ENCODE data around the gene WDR18. TPM values are rescaled to one million over a fixed set of nuclear protein-coding genes. Genes with fewer than 3 reads are reported as not detected.

The WDR18 gene
- total and polyA plus RNA-seq, 12 donors: 5.4 to 140 (median 53.8) TPM

DNA sequence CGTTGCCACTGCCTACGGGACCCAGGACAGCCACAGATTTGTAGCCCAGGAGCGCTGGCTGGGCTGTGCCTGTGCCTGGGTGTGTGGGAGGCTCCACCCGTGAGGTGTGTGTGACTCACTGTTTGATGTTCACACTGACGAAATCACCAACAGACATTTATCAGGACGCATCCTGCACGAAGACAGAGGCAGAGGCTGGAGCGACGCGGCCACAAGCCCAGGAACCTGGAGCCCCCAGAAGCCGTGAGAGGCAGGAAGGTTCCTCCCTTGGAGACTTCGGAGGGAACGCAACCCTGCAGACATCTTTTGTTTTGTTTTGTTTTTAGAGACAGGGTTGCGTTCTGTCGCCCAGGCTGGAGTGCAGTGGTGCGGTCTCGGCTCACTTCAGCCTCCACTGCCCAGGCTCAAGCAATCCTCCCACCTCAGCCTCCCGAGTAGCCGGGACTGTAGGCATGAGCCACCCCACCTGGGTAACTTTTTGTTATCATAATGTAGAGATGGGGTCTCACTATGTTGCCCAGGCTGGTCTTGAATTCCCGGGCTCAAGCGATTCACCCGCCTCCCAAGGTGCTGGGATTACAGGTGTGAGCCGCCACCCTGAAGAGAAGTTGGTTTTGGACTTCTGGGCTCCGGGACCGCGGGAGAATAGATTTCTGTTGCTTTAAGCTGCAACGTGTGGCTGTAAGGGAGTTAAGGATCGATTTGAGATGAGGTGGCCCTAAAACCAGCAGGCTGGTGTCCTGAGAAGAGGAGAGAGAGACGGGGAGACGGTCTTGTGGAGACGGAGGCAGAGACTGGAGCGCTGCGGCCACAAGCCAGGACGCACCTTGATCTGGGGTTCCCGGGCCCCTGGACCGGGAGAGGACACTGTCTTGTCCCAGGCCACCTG is 24.9 kb upstream of the WDR18 start:
- Histone ChIP-seq H3K27me3 (no peaks in the 10 kb centered on the region), H3K27ac (no peak overlapping the region), H3K36me3 (replicated peaks in 1 of 2) (no peaks in the 10 kb centered on the region), H3K4me3 (no peak overlapping the region), H3K9me3 (replicated peaks in 1 of 3) (no peaks in the 10 kb centered on the region), H3K4me1 (replicated peaks in 1 of 2) (no peaks in the 10 kb centered on the region)
- intact Hi-C loops (cut with DNase I): no loop called here
- no peak for DNase-seq
- TF ChIP-seq, protein P1, sequence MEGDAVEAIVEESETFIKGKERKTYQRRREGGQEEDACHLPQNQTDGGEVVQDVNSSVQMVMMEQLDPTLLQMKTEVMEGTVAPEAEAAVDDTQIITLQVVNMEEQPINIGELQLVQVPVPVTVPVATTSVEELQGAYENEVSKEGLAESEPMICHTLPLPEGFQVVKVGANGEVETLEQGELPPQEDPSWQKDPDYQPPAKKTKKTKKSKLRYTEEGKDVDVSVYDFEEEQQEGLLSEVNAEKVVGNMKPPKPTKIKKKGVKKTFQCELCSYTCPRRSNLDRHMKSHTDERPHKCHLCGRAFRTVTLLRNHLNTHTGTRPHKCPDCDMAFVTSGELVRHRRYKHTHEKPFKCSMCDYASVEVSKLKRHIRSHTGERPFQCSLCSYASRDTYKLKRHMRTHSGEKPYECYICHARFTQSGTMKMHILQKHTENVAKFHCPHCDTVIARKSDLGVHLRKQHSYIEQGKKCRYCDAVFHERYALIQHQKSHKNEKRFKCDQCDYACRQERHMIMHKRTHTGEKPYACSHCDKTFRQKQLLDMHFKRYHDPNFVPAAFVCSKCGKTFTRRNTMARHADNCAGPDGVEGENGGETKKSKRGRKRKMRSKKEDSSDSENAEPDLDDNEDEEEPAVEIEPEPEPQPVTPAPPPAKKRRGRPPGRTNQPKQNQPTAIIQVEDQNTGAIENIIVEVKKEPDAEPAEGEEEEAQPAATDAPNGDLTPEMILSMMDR (IDR thresholded peaks at IDR 0.05): no peak
- no peak for TF ChIP-seq POLR2A (IDR thresholded peaks at IDR 0.05)
- 84 to 92% (median 89%) methylated on average over 31 to 36 of the region's 36 CpGs for WGBS, 4 donors

DNA sequence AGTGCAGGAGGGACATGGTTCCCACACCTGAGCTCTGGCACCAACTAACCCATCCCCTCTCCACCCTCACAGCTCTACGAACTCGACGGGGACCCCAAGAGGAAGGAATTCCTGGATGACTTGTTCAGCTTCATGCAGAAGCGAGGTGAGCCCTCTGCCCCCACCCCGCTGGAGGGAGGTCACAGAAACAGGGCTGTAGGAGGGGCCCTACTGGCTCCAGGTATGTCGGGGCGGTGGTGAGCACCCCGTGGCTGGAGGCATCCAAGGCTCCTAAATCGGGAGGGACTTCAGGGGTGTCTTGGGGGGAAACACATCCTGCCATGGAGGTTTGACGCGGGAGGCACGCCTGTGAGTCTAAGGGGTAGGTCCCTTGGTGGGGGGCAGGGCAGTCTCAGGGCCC is 24.1 kb upstream of the WDR18 start:
- Histone ChIP-seq H3K27me3 (no peaks in the 10 kb centered on the region), H3K4me3 (no peak overlapping the region), H3K36me3 (replicated peaks in 1 of 2) (no peaks in the 10 kb centered on the region), H3K9me3 (replicated peaks in 1 of 3) (no peaks in the 10 kb centered on the region), H3K27ac (no peak overlapping the region), H3K4me1 (replicated peaks in 1 of 2) (no peaks in the 10 kb centered on the region)
- WGBS, 4 donors: 58 to 80% (median 67%) methylated on average over 4 to 12 of the region's 12 CpGs
- intact Hi-C loops (cut with DNase I): no loop called here
- no peak for DNase-seq
- TF ChIP-seq POLR2A (IDR thresholded peaks at IDR 0.05): no peak
- TF ChIP-seq, protein P1 (IDR thresholded peaks at IDR 0.05): no peak

DNA sequence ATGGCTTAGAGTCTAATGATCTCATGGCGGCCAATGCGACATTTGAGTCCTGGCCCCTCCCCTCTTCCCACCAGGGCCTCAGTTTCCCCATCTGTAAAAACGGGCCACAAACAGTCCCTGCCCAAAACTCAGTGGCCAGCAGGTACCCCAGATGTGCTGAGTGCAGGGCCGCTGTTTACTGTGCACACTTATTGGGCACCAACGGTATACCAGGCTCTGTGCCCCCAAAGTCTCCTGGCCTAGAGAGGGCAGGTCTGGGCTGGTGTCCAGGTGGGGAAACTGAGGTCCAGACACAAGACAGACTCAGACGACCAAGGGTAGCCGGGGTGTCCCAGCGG is 23.6 kb upstream of the WDR18 start:
- TF ChIP-seq POLR2A (IDR thresholded peaks at IDR 0.05): no peak
- TF ChIP-seq, protein P1 (IDR thresholded peaks at IDR 0.05): no peak
- WGBS, 4 donors: 77 to 96% (median 79%) methylated on average over 3 to 8 of the region's 8 CpGs
- intact Hi-C loops (cut with DNase I): no loop called here
- Histone ChIP-seq H3K27ac (no peak overlapping the region), H3K4me3 (no peak overlapping the region), H3K36me3 (replicated peaks in 1 of 2) (no peaks in the 10 kb centered on the region), H3K4me1 (replicated peaks in 1 of 2) (no peaks in the 10 kb centered on the region), H3K27me3 (no peaks in the 10 kb centered on the region), H3K9me3 (replicated peaks in 1 of 3) (no peaks in the 10 kb centered on the region)
- no peak for DNase-seq

DNA sequence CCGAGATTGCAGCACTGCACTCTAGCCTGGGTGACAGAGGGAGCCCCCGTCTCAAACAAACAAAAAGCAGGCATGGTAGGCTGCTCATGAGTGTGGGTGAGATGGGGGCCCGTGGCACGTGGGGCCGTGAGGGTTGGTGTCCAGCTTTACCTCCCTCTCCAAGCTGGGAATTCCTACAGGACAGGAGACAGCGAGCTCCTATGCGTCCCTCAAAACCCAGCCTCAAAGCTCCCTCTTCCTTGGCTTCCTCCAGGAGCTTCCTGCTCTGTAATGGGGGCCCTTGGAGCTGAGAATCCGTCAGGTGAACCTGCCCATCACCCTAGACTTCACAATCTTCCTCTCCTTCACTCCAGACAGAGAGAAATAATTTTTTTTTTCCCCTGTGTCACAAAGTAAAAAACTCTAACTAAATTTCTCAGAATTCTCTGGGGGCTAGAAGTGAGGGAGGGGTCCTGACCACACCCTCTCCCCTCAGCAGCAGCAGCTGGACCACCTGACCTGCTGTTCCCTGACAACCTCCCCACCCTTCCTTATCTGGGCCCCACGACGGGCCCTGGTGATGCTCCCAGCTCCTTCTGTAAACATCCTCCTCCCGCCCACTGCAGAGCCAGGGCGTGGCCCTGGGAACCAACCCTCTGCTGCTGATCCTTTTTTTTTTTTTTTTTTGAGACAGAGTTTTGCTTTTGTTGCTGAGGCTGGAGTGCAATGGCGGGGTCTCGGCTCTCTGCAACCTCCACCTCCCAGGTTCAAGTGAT is 22.1 kb upstream of the WDR18 start:
- no peaks in the 10 kb centered on the region for H3K9me3 ChIP-seq (replicated peaks in 1 of 3)
- no peak for TF ChIP-seq POLR2A (IDR thresholded peaks at IDR 0.05)
- TF ChIP-seq, protein P1 (IDR thresholded peaks at IDR 0.05): no peak
- intact Hi-C loops (cut with DNase I): no loop called here
- H3K4me1 ChIP-seq (replicated peaks in 1 of 2): no peaks in the 10 kb centered on the region
- DNase-seq: no peak
- H3K27me3 ChIP-seq: no peaks in the 10 kb centered on the region
- no peak overlapping the region for H3K27ac ChIP-seq
- WGBS, 4 donors: 82 to 85% (median 83%) methylated on average over 14 of the region's 14 CpGs
- peaks cover 0 to 8% of the 10 kb centered on the region in 2 donors for H3K36me3 ChIP-seq (replicated peaks in 1 of 2)
- no peak overlapping the region for H3K4me3 ChIP-seq
